ENCODE measurements around the gene LDB3.
A peak's percentile ranks its signal among the peaks of the same experiment; 100 is the strongest.

The LDB3 gene

GRCh38 chr10:86744067-86744725 is 75.9 kb downstream of the LDB3 start:
- DNase-seq (ENCODE audit: low spot score in 2 of 2) = no peak
- no peaks in the 10 kb centered on the region for H3K9me3 ChIP-seq
- no peaks in the 10 kb centered on the region for H3K36me3 ChIP-seq (replicated peaks)
- no peak overlapping the region for H3K4me3 ChIP-seq
- H3K4me1 ChIP-seq = no peaks in the 10 kb centered on the region
- in situ Hi-C loops (cut with MboI; ENCODE audit: low sequenced_read_pairs) = no loop called here
- no peaks in the 10 kb centered on the region for H3K27me3 ChIP-seq (ENCODE audit: low read depth)

DNA sequence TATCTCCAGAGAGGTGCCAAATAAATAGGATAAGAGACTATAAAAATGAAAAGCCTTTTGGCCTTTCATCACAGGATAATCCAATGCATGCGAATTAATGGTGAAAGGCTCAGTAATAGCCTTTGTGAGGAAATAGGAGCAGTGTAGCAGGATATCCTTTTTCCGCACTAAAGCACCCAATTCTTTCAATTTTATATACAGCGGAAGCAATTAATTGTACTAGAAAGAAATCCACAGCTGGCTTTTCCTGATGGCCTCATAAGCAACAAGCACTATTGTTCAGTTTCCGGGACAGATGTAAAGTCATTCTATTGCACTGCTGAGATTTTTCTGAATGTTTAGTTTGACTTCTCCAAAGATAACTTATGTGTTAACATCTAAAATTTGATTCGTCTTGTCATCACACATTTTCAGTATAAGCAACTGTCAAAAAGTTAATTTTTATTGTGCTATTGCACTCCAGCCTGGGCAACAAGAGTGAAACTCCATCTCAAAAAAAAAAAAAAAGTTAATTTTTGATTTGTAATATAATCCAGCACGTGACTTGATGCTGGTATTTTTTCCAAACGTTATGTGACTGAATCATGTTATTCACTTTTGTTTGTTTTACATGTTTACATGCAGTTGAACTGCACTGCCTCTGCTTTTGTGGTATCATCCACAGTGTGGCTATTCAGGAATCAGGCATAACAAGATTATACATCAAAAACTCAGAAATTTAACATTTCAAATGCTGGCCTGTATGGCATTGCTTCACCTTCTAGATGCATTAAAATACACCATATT is 79.7 kb downstream of the LDB3 start:
- peak in 1 of 2 experiments; percentile 51 for DNase-seq (ENCODE audit: low spot score in 2 of 2)
- H3K27me3 ChIP-seq (ENCODE audit: low read depth) = no peaks in the 10 kb centered on the region

DNA sequence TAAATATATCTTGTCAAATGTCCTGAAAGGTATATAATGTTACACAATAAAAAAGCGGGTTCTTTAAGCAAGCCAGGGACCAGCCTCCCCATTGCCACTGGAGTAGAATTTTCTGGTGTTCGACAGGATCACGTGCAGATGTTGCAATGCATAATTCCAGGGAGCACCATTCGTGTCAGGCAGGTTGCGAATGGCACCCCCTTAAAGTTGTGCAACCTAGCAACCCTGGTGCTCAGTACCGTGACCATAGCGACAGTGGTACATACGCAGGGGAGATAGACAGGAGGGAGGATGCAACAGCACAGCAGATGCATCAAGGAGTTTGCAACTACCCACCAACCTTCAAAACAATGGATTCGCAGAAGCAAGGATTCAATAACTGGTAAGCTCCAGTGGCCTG is 81.5 kb downstream of the LDB3 start:
- in situ Hi-C loops (cut with MboI; ENCODE audit: low sequenced_read_pairs) = no loop called here
- no peaks in the 10 kb centered on the region for H3K27me3 ChIP-seq (ENCODE audit: low read depth)

More for the DNA sequence above, 79.7 kb downstream of the LDB3 start:
- no peaks in the 10 kb centered on the region for H3K9me3 ChIP-seq
- no peaks in the 10 kb centered on the region for H3K36me3 ChIP-seq (replicated peaks)
- H3K4me1 ChIP-seq = peaks cover 2% of the 10 kb centered on the region; the same call in 1 of the 2 replicates
- H3K4me3 ChIP-seq = no peak overlapping the region
- in situ Hi-C loops (cut with MboI; ENCODE audit: low sequenced_read_pairs) = no loop called here

GRCh38 chr10:86751477-86751876 is 83.2 kb downstream of the LDB3 start:
- in situ Hi-C loops (cut with MboI; ENCODE audit: low sequenced_read_pairs) = no loop called here
- no peaks in the 10 kb centered on the region for H3K27me3 ChIP-seq (ENCODE audit: low read depth)
- no peak for DNase-seq (ENCODE audit: low spot score in 2 of 2)
- no peaks in the 10 kb centered on the region for H3K36me3 ChIP-seq (replicated peaks)
- no peak overlapping the region for H3K4me3 ChIP-seq
- H3K9me3 ChIP-seq = no peaks in the 10 kb centered on the region
- peaks cover 17% of the 10 kb centered on the region for H3K4me1 ChIP-seq

More for the DNA sequence above, 81.5 kb downstream of the LDB3 start:
- Histone ChIP-seq H3K9me3 (no peaks in the 10 kb centered on the region), H3K4me3 (no peak overlapping the region), H3K4me1 (peaks cover 12% of the 10 kb centered on the region), H3K36me3 (replicated peaks) (no peaks in the 10 kb centered on the region)
- DNase-seq (ENCODE audit: low spot score in 2 of 2) = no peak

GRCh38 chr10:86752311-86752710 is 84.0 kb downstream of the LDB3 start:
- Histone ChIP-seq H3K36me3 (replicated peaks) (no peaks in the 10 kb centered on the region), H3K9me3 (no peaks in the 10 kb centered on the region), H3K4me1 (peaks cover 17% of the 10 kb centered on the region), H3K4me3 (no peak overlapping the region), H3K27me3 (ENCODE audit: low read depth) (no peaks in the 10 kb centered on the region)
- in situ Hi-C loops (cut with MboI; ENCODE audit: low sequenced_read_pairs) = no loop called here
- no peak for DNase-seq (ENCODE audit: low spot score in 2 of 2)

DNA sequence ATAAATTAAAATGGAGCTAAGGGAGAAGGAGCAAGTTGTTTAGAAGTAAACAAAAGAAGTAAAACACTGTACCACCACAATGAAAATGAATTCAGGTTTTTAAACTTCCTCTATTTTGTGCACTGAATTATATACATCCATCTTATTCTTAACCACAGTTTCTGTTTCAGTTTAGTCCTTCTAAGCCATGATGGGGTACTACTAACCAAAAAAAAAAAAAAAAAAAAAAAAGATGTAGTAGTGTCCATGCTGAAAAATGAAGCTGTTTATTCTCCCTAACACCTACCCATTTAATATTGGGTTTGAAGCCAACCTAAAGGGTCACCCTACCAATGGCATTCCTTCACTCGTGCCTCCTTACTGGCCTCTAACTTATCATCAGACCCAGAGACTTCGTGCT is 84.7 kb downstream of the LDB3 start:
- in situ Hi-C loops (cut with MboI; ENCODE audit: low sequenced_read_pairs) = no loop called here
- no peak overlapping the region for H3K4me3 ChIP-seq
- no peaks in the 10 kb centered on the region for H3K9me3 ChIP-seq
- H3K4me1 ChIP-seq = peaks cover 17% of the 10 kb centered on the region
- H3K27me3 ChIP-seq (ENCODE audit: low read depth) = no peaks in the 10 kb centered on the region
- H3K36me3 ChIP-seq (replicated peaks) = no peaks in the 10 kb centered on the region
- no peak for DNase-seq (ENCODE audit: low spot score in 2 of 2)

GRCh38 chr10:86753638-86754434 is 85.5 kb downstream of the LDB3 start:
- peaks cover 20% of the 10 kb centered on the region for H3K4me1 ChIP-seq

DNA sequence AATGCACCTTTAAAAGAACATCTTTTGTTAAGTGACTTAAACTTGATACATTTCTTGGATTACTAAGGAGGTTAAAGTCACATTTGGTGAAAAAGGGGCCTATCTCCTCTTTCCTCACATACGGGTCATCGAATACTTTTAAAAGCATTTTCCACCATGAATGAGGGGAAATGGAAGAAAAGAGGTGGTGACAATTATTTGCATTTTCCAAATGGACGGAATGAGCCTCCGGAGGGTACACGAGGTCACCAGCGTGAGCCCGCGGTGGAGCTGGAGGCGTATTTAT is 87.1 kb downstream of the LDB3 start:
- in situ Hi-C loops (cut with MboI; ENCODE audit: low sequenced_read_pairs) = no loop called here
- no peaks in the 10 kb centered on the region for H3K9me3 ChIP-seq
- DNase-seq (ENCODE audit: low spot score in 2 of 2) = peak in 1 of 2 experiments; percentile 64
- no peaks in the 10 kb centered on the region for H3K27me3 ChIP-seq (ENCODE audit: low read depth)
- H3K4me3 ChIP-seq = peak overlapping the region; percentile 70
- H3K36me3 ChIP-seq (replicated peaks) = no peaks in the 10 kb centered on the region
- peaks cover 27% of the 10 kb centered on the region for H3K4me1 ChIP-seq

More at GRCh38 chr10:86753638-86754434, 85.5 kb downstream of the LDB3 start:
- in situ Hi-C loops (cut with MboI; ENCODE audit: low sequenced_read_pairs) = no loop called here
- Histone ChIP-seq H3K4me3 (no peak overlapping the region), H3K9me3 (no peaks in the 10 kb centered on the region), H3K36me3 (replicated peaks) (no peaks in the 10 kb centered on the region), H3K27me3 (ENCODE audit: low read depth) (no peaks in the 10 kb centered on the region)
- DNase-seq (ENCODE audit: low spot score in 2 of 2) = no peak

DNA sequence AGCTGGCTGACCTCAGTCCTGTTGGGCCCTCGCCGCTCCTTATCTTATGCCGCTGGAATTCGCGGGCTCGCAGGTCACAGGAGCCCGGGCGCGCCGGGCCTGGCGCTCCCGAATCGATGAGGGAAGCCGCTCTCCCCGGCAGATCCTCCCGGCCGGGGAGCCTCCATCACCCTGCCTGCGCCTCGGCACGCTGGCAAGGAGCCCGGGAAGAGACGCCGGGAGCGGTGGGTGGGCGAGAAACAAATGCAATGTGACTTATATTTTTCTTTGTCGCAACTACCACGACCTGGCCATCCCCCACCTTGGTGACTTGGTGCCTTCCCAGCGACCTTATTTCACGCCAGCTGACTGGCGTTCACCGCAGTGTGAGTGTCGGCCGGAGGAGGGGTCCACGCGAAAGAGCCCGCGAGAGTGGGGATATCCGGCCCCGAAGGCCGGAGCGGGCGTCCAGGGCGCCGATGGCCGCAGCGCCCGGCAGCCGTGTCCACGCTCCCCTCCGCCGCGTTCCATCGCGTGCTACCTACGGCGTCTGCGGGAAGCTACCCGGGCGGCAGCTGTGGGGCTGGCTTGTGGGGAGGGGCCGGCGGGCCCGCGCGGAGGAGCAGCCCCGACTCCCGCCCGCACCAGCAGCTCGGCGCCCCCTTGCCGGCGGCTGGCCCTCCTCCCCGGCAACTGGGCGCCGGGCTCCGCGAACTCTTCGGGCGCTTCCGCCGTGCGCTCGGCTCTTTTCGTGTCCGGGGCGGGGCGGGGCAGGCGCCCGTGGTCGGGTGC is 87.6 kb downstream of the LDB3 start:
- Histone ChIP-seq H3K4me3 (peak overlapping the region; percentile 70), H3K36me3 (replicated peaks) (no peaks in the 10 kb centered on the region), H3K4me1 (peaks cover 27% of the 10 kb centered on the region), H3K9me3 (no peaks in the 10 kb centered on the region), H3K27me3 (ENCODE audit: low read depth) (no peaks in the 10 kb centered on the region)
- DNase-seq (ENCODE audit: low spot score in 2 of 2) = peak; percentile 79 to 88
- in situ Hi-C loops (cut with MboI; ENCODE audit: low sequenced_read_pairs) = no loop called here

GRCh38 chr10:86756511-86757112 is 88.3 kb downstream of the LDB3 start, which contains the start of gene BMPR1A:
Gene BMPR1A (plus strand): TSS chr10:86756619. CDS start chr10:86876019, 119,400 bp downstream.
- Histone ChIP-seq H3K9me3 (no peaks in the 10 kb centered on the region), H3K27me3 (ENCODE audit: low read depth) (no peaks in the 10 kb centered on the region), H3K4me3 (peak within 1 kb of the TSS; percentile 80), H3K36me3 (replicated peaks) (no peaks in the 10 kb centered on the region), H3K4me1 (peaks cover 27% of the 10 kb centered on the region)
- peak in 1 of 2 experiments; percentile 94 for DNase-seq (ENCODE audit: low spot score in 2 of 2)
- in situ Hi-C loops (cut with MboI; ENCODE audit: low sequenced_read_pairs) = no loop called here

GRCh38 chr10:86757113-86757972 is 89.0 kb downstream of the LDB3 start:
- Histone ChIP-seq H3K36me3 (replicated peaks) (no peaks in the 10 kb centered on the region), H3K4me3 (peak overlapping the region; percentile 80), H3K4me1 (peaks cover 27% of the 10 kb centered on the region), H3K9me3 (no peaks in the 10 kb centered on the region), H3K27me3 (ENCODE audit: low read depth) (no peaks in the 10 kb centered on the region)
- in situ Hi-C loops (cut with MboI; ENCODE audit: low sequenced_read_pairs) = no loop called here
- DNase-seq (ENCODE audit: low spot score in 2 of 2) = peak; percentile 52 to 77

Measured in HAP-1 (cell line).